ENCODE results near the gene SLC36A1.
A peak's percentile ranks its signal among the peaks of the same experiment; 100 is the strongest.
"Not testable (repeated sequence)": the region's sequence is repeated elsewhere in the genome, so short reads cannot be mapped to it uniquely, and the experiment has no call there.

The SLC36A1 gene

DNA sequence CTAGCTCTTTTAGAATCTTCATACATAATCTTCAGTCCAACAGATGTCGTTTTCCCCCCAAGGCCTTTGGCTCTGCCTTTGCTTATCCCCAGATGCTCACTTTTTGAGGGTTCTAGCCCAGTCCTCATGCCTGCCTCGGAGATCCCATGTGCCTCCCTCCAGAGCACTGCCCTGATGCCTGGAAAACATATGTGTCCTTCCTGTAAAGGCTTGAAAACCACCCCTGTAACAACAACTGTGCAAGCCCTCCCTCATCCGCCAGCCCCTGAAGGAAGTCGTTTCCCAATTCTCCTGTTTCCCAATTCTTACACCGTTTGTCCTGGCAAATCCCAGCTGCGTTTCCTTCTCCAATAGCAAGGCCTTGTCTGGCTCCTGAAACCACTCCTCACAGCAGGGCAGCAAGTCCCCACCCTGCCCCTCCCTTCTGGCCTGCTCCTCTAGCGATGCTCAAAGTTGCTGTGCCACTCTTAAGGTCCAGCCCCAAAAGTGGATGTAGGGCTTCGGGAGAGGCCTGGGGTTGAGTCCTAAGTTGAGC, 52.2 kb downstream of the SLC36A1 start:
- TF ChIP-seq, protein P1, sequence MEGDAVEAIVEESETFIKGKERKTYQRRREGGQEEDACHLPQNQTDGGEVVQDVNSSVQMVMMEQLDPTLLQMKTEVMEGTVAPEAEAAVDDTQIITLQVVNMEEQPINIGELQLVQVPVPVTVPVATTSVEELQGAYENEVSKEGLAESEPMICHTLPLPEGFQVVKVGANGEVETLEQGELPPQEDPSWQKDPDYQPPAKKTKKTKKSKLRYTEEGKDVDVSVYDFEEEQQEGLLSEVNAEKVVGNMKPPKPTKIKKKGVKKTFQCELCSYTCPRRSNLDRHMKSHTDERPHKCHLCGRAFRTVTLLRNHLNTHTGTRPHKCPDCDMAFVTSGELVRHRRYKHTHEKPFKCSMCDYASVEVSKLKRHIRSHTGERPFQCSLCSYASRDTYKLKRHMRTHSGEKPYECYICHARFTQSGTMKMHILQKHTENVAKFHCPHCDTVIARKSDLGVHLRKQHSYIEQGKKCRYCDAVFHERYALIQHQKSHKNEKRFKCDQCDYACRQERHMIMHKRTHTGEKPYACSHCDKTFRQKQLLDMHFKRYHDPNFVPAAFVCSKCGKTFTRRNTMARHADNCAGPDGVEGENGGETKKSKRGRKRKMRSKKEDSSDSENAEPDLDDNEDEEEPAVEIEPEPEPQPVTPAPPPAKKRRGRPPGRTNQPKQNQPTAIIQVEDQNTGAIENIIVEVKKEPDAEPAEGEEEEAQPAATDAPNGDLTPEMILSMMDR (IDR thresholded peaks at IDR 0.05): no peak

GRCh38 chr5:151504006-151504405, 56.6 kb downstream of the SLC36A1 start:
- TF ChIP-seq, protein P1 (IDR thresholded peaks at IDR 0.05): no peak
- H3K4me2 ChIP-seq (ENCODE audit: low read length): no peak overlapping the region
- no peak overlapping the region for H3K27ac ChIP-seq
- no peak overlapping the region for H3K9ac ChIP-seq
- H3K36me3 ChIP-seq (ENCODE audit: control insufficient read depth, insufficient read depth, low read length): no peaks in the 10 kb centered on the region
- no peak overlapping the region for H2AFZ ChIP-seq
- no peak overlapping the region for H3K4me3 ChIP-seq (ENCODE audit: low read depth, low read length)
- H3K4me1 ChIP-seq: peaks cover 6% of the 10 kb centered on the region
- H3K79me2 ChIP-seq: no peaks in the 10 kb centered on the region
- no peaks in the 10 kb centered on the region for H3K27me3 ChIP-seq (ENCODE audit: control insufficient read depth, insufficient read depth, low read length)
- H3K9me3 ChIP-seq (ENCODE audit: control insufficient read depth, low read length): no peaks in the 10 kb centered on the region

More for the DNA sequence above, 52.2 kb downstream of the SLC36A1 start:
- H3K4me2 ChIP-seq (ENCODE audit: low read length): no peak overlapping the region
- H3K4me1 ChIP-seq: no peaks in the 10 kb centered on the region
- no peaks in the 10 kb centered on the region for H3K36me3 ChIP-seq (ENCODE audit: control insufficient read depth, insufficient read depth, low read length)
- no peak overlapping the region for H3K27ac ChIP-seq
- no peak overlapping the region for H3K9ac ChIP-seq
- no peak overlapping the region for H2AFZ ChIP-seq
- H3K4me3 ChIP-seq (ENCODE audit: low read depth, low read length): no peak overlapping the region
- H3K79me2 ChIP-seq: no peaks in the 10 kb centered on the region
- H3K27me3 ChIP-seq (ENCODE audit: control insufficient read depth, insufficient read depth, low read length): no peaks in the 10 kb centered on the region
- no peaks in the 10 kb centered on the region for H3K9me3 ChIP-seq (ENCODE audit: control insufficient read depth, low read length)

- H3K4me3 ChIP-seq (ENCODE audit: low read depth, low read length); H3K27me3 ChIP-seq (ENCODE audit: control insufficient read depth, insufficient read depth, low read length); H3K9me3 ChIP-seq (ENCODE audit: control insufficient read depth, low read length); H3K9ac ChIP-seq; H3K27ac ChIP-seq; H3K79me2 ChIP-seq; H2AFZ ChIP-seq; H3K36me3 ChIP-seq (ENCODE audit: control insufficient read depth, insufficient read depth, low read length); H3K4me1 ChIP-seq: not testable (repeated sequence)
- peak overlapping the region; percentile 9 for H3K4me2 ChIP-seq (ENCODE audit: low read length)
Measured at GRCh38 chr5:151508308-151508707, 60.9 kb downstream of the SLC36A1 start.

GRCh38 chr5:151509231-151509630, 61.8 kb downstream of the SLC36A1 start:
- TF ChIP-seq, protein P1 (IDR thresholded peaks at IDR 0.05): no peak
- Histone ChIP-seq H3K9ac (no peak overlapping the region), H3K27ac (no peak overlapping the region), H3K36me3 (ENCODE audit: control insufficient read depth, insufficient read depth, low read length) (no peaks in the 10 kb centered on the region), H3K27me3 (ENCODE audit: control insufficient read depth, insufficient read depth, low read length) (no peaks in the 10 kb centered on the region), H3K4me2 (ENCODE audit: low read length) (no peak overlapping the region), H2AFZ (no peak overlapping the region), H3K9me3 (ENCODE audit: control insufficient read depth, low read length) (no peaks in the 10 kb centered on the region), H3K4me1 (peaks cover 8% of the 10 kb centered on the region), H3K79me2 (no peaks in the 10 kb centered on the region), H3K4me3 (ENCODE audit: low read depth, low read length) (no peak overlapping the region)

GRCh38 chr5:151509836-151510235, 62.4 kb downstream of the SLC36A1 start:
- Histone ChIP-seq H3K9ac (no peak overlapping the region), H3K36me3 (ENCODE audit: control insufficient read depth, insufficient read depth, low read length) (no peaks in the 10 kb centered on the region), H3K27ac (no peak overlapping the region), H3K4me1 (peaks cover 8% of the 10 kb centered on the region), H2AFZ (no peak overlapping the region), H3K4me3 (ENCODE audit: low read depth, low read length) (no peak overlapping the region), H3K27me3 (ENCODE audit: control insufficient read depth, insufficient read depth, low read length) (no peaks in the 10 kb centered on the region), H3K4me2 (ENCODE audit: low read length) (no peak overlapping the region), H3K79me2 (no peaks in the 10 kb centered on the region), H3K9me3 (ENCODE audit: control insufficient read depth, low read length) (no peaks in the 10 kb centered on the region)
- TF ChIP-seq, protein P1 (IDR thresholded peaks at IDR 0.05): no peak

All from parathyroid adenoma (tissue), 2 donors.